NCI-H2081 (cell line): ENCODE data around the gene RELA.
"Not testable (repeated sequence)": the region's sequence is repeated elsewhere in the genome, so short reads cannot be mapped to it uniquely, and the experiment has no call there.

Source experiments
- DNase-seq, 2 experiments: peaks; one replicate each; lab custom pipeline; 2025; lab: John Stamatoyannopoulos, UW

The RELA gene

DNA sequence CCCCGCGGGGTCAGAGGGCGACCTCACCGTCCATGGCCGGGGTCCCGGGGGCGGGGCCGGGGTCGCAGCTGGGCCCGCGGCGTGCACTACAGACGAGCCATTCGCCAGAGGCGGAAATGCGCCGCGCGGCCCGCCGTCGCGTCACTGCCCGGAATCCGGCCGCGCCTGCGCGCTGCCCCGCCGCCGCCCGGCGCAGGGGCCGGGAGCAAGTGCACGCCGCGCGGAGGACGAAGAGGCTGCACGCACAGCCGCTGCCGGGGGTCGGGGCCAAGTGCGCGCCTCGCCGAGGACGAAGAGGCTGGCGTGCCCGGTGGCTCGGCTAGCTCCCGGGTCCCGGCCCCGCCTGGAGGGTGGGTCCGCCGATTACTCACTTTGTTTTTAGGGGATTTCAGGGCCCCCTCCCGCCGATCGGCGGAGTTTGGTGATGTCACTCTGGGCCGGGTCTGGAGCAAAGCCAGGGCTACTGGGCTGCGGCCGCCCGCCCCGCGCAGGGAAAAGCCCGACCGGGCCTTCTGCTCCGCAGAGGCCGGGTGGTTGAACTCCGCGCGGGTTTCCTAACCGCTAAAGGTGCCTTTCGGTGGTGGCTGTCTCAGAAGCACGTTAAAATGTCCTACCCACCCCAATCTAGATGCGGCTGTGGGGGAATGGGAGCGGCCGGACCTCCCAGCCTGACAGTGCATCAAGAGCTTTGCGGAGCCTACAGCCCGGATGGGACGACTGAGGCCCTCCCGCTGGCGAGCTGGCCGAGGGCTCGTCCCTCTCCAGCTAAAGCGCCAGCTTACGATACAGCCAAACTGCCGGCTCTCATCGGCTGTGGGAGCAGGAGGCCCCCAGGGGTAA is at the start of gene RELA:
Gene RELA (minus strand): TSS at position 118 of the 840 bp plus-strand sequence. CDS start 84 bp downstream, at position 34.
- DNase-seq: peak; percentile 76 to 87

DNA sequence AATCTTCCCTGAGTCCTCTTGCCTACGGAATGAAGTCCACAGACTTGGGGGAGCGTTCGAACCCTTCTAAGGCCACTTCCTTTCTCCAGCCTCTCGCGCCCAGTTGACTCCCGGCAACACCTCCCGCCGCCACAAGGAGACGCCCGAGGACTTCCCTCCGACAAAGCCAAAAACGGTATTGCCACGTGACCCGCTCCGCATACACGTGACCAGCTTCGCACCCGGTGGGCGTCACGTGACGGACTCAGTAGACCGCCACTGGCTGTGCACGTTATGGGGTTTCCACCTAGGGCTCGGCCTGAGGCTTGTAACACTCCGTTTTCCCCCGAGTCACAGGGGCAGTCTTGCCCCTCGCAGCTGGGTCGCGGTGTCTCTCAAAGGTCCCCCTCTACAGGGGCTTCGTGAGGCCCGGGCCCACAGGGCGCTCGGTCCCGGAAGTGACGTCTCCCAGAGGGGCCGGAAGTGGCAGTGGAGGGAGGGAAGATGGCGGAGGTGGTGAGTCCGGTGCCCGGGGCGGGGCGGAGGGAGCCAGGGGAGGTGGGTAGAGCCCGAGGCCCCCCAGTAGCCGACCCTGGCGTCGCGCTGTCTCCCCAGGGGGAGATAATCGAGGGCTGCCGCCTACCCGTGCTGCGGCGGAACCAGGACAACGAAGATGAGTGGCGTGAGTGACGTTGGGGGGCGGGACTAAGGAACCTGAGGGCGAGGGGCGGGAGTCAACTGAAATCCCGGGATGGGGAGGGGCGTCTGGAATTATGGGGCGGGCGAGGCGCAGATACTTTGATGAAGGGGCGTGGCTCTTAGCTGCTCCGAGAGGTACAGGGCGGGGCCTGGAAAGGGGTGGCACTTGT is 49.3 kb upstream of the RELA start, which contains the start of gene KAT5:
Gene KAT5 (plus strand): TSS at position 468 of the 848 bp plus-strand sequence. CDS start 16 bp downstream, at position 484.
- peak; percentile 95 to 96 for DNase-seq

DNA sequence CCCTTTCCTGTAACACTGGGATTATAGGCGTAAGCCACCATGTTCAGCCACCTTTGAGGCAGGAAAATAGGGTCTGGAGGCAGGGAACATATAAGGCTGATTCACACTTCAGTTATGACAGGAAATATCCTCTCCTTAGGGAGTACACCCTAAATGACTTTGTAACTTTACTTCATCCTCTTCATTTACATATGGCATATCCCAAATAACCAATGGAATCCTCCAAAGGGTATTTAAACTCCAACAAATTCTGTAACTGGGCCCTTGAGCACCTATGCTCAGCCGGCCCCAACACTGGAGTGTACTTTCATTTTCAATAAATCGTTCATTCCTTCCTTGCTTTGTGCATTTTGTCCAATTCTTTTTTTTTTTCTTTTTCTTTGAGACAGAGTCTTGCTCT is 47.7 kb upstream of the RELA start:
- DNase-seq: no peak

- no peak for DNase-seq
These were observed 46.9 kb upstream of the RELA start for GRCh38 chr11:65709661-65710060.

DNA sequence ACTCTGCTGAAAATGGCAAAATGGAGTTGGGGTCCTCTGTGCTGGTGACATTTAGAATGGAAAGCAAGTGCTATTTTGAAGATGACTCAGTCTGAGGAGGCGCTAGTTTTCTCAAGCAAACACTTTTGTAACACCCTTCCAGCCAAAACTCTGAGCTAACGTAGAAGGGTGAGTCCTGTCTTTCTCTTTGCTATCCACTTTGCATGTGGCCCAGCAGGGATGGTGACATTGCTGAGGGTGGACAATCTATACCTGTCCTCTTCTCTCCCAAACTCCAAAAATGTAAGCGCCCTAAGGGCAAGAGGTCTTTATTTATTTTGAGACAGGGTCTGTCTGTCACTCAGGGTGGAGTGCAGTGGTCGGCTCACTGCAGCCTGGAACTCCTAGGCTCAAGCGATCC is 45.7 kb upstream of the RELA start:
- DNase-seq: no peak

DNA sequence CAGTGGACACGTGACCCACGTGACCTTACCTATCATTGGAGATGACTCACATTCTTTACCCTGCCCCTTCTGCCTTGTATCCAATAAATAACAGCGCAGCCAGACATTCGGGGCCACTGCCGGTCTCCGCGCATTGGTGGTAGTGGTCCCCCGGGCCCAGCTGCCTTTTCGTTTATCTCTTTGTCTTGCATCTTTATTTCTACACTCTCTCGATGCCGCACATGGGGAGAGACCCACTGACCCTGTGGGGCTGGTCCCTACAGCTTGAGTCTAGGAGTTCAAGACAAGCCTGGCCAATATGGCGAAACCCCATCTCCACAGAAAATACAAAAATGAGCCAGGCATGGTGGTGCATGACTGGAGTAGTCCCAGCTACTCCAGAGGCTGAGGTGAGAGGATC is 44.3 kb upstream of the RELA start:
- DNase-seq: not testable (repeated sequence)

DNA sequence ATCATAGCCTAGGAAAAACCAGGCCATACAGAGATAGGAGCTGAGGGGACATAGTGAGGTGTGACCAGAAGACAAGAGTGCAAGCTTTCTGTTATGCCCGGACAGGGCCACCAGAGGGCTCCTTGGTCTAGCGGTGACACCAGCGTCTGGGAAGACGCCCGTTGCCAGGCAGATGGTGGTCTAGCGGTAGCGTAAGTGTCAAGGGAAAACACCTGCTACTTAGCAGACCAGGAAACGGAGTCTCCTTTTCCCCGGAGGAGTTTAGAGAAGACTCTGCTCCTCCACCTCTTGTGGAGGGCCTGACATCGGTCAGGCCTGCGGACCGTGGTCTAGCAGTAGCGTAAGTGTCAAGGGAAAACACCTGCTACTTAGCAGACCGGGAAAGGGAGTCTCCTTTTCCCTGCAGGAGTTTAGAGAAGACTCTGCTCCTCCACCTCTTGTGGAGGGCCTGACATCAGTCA is 43.6 kb upstream of the RELA start:
- peak; percentile 37 to 65 for DNase-seq

DNA sequence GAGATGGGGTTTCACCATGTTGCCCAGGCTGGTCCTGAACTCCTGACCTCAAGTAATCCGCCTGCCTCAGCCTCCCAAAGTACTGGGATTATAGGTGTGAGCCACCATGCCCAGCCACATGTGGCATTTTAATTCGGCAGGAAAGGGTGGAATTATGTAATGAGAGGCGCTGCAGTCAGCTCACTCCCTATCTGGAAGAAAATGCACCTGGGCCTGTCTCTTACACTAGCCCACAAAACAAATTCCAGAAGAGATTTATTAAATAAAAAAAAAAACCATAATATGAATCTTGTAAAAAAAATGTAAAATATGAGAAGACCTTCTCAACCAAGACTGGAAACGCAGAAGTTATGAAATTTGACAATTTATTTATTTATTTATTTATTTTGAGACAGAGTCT is 41.1 kb upstream of the RELA start:
- DNase-seq: no peak

- DNase-seq: no peak
These were observed 39.0 kb upstream of the RELA start for GRCh38 chr11:65701686-65702085.

- peak; percentile 49 to 82 for DNase-seq
These were observed 37.7 kb upstream of the RELA start for GRCh38 chr11:65700399-65700798.

DNA sequence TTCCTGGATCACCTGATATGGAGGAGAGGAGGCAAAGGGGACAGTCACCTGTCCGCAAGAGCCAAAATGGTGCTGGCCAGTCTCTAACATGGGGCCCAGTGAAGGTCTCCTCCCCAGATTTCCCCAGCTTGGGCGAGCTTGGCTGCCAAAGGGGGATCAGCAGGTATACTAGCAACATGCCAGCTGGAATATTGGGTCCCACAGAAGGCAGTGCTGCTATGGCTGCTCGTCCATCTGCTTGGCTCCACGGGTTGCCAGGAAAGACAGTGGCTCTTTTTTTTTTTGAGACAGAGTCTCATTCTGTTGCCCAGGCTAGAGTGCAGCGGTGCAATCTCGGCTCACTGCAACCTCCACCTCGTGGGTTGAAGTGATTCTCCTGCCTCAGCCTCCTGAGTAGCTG is 36.6 kb upstream of the RELA start:
- DNase-seq: no peak

GRCh38 chr11:65698205-65698604 is 35.5 kb upstream of the RELA start:
- no peak for DNase-seq

DNA sequence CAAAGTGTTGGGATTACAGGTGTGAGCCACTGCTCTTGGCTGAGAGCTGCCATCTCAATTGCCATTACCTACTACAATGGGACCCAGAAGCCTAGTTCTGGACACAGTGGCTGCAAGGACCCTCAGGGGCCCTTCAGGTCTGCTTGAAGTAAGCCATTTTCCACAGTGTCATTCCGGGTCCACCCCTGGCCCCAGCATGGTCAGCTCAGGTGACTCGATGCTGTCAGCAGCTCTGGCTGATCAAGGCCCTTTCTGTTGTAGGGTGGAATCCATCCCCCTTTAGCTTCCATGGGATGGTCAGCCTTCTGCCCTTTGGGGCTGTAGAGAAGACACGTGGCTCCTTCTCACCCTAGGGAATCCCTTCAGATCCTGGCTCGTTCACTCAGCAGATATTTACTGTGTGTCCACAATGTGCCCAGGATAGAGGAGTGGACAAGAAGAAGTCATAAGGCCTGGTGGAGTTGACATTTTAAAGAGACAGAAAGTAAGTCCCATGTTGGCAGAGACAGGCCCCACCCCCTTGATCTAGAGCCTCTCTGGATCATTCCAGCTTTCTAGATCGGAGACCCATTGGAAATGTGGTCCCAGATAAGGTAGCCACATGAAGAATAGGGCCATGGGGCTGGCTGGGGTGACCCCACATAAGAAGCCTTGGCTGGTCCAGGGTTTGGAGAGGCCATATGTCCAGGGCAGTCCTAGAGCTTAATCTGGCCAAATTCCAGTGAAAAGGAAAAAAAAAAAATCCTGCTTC is 34.3 kb upstream of the RELA start:
- no peak for DNase-seq

DNA sequence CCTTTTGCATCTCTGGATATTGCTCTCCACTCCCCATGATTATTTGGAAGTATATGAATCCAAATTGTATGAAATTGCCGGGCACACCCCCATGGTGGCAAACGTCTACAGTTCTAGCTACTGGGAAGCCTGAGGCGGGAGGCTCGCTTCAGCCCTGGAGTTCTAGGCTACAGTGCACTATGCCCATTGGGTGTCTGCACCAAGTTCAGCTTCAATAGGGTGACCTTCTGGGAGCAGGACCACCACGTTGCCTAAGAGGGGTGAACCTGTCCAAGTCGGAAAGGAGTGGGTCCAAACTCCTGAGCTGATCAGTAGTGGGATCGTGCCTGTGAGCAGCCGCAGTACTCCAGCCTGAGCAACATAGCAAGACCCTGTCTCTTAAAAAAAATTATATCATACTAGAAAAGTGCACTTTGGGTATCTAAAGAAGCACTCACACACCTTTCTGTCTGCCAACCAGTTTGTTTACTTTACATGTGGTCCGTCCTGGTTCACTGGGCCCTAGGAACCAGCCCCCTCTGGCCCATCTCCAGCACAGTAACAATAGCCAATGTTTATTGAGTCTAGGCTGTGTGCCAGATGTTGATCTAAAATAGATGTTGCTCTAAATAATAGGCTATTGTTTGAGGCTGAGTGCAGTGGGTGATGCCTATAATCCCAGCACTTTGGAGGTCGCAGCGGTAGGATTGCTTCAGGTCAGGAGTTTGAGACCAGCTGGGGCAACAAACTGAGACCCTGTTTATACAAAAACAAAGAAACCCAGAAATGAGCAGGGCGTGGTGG is 32.9 kb upstream of the RELA start:
- DNase-seq: peak; percentile 89 to 97

- DNase-seq: no peak
These were observed 29.7 kb upstream of the RELA start for GRCh38 chr11:65692367-65692766.

GRCh38 chr11:65691847-65692246 is 29.1 kb upstream of the RELA start:
- DNase-seq: not testable (repeated sequence)

- no peak for DNase-seq
These were observed 23.3 kb upstream of the RELA start for GRCh38 chr11:65685981-65686380.

GRCh38 chr11:65683480-65683879 is 20.8 kb upstream of the RELA start:
- not testable (repeated sequence) for DNase-seq

- no peak for DNase-seq
These were observed 17.6 kb upstream of the RELA start for GRCh38 chr11:65680192-65680743.

- no peak for DNase-seq
These were observed 10.3 kb upstream of the RELA start for GRCh38 chr11:65672982-65673381.
